Thyroid gland (tissue), 4 donors: ENCODE measurements around the gene SGPP1.

Experiments
- POLR2A ChIP-seq, 2 donors: fragments of 450-650 bp; IDR thresholded peaks; one replicate each; pipeline ENCODE4 v1.6.1; 2017; ENCODE audit warnings: antibody characterized with exemption in 2 of 2, mild to moderate bottlenecking in 2 of 2, moderate library complexity in 1 of 2
- TF ChIP-seq, protein P1 (sequence below), 6 experiments: fragments of 200-600 bp in 3 of 6; fragments of 450-650 bp in 3 of 6; sonication (generic) in 3 of 6; IDR thresholded peaks; one replicate each; pipeline ENCODE4 v1.5.1; 2016 to 2019; ENCODE audit warnings: antibody characterized with exemption in 6 of 6, mild to moderate bottlenecking in 2 of 6, inconsistent platforms in 1 of 6, moderate library complexity in 1 of 6

DNA sequence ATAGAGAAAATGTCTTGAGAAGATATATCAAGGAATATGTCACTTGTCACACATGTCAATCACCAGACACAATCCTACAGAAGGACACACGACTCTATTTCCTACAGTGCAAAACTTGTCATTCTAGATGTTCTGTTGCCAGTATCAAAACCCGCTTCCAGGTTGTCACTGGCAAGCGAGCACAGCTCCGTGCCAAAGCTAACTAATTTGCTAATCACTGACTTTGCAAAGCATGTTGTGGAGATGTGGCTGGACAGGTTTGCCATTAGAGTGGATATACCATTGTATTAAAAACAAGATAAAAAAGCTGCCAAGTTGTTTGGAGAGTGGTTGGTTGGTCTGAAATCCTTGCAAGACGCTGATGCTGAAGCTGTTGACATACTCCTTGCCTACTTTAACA, 7.9 kb upstream of the SGPP1 start:
- no peak for TF ChIP-seq POLR2A (IDR thresholded peaks at IDR 0.05)
- TF ChIP-seq, protein P1, sequence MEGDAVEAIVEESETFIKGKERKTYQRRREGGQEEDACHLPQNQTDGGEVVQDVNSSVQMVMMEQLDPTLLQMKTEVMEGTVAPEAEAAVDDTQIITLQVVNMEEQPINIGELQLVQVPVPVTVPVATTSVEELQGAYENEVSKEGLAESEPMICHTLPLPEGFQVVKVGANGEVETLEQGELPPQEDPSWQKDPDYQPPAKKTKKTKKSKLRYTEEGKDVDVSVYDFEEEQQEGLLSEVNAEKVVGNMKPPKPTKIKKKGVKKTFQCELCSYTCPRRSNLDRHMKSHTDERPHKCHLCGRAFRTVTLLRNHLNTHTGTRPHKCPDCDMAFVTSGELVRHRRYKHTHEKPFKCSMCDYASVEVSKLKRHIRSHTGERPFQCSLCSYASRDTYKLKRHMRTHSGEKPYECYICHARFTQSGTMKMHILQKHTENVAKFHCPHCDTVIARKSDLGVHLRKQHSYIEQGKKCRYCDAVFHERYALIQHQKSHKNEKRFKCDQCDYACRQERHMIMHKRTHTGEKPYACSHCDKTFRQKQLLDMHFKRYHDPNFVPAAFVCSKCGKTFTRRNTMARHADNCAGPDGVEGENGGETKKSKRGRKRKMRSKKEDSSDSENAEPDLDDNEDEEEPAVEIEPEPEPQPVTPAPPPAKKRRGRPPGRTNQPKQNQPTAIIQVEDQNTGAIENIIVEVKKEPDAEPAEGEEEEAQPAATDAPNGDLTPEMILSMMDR (IDR thresholded peaks at IDR 0.05), result no peak
